ENCODE measurements around the gene PTGFRN.

- TF ChIP-seq CTCF (IDR thresholded peaks at IDR 0.05; ENCODE audit: insufficient read depth, low read length) (no peak), REST (IDR thresholded peaks at IDR 0.05; ENCODE audit: insufficient replicate concordance, low read depth) (no peak), POLR2AphosphoS5 (IDR thresholded peaks at IDR 0.05; ENCODE audit: low read depth) (no peak), SPI1 (IDR thresholded peaks at IDR 0.05; ENCODE audit: borderline replicate concordance, low read depth) (no peak), GABPA (IDR thresholded peaks at IDR 0.05; ENCODE audit: low read depth) (no peak)
These were observed 107.3 kb downstream of the PTGFRN start for GRCh38 chr1:117017062-117017461.
